Stimulated activated CD4-positive, alpha-beta T cell treated with anti-CD3 and anti-CD28 coated beads, TNF-alpha, amount 100 ng/mL, for 1 hour (primary cell): ENCODE measurements around the gene RNF20.
A peak's percentile ranks its signal among the peaks of the same experiment; 100 is the strongest.
"Not testable (repeated sequence)": the region's sequence is repeated elsewhere in the genome, so short reads cannot be mapped to it uniquely, and the experiment has no call there.

ENCODE experiments used
- DNase-seq, 3 donors: peaks; one replicate each; pipeline ENCODE4 v3.0.0-alpha.2; 2020; ENCODE audit warnings: low read depth in 3 of 3, low spot score in 1 of 3

Gene RNF20

GRCh38 chr9:101533334-101534204, at the start of gene RNF20:
RNF20 (plus strand) TSS chr9:101533853; CDS start chr9:101535424, 1,571 bp downstream.
- DNase-seq: peak; percentile 96 to 98 (median 97)

- no peak for DNase-seq
Observed at GRCh38 chr9:101484046-101484445, 49.6 kb upstream of the RNF20 start.

GRCh38 chr9:101485924-101486692, 47.5 kb upstream of the RNF20 start:
- DNase-seq: no peak

GRCh38 chr9:101486693-101487442, 46.8 kb upstream of the RNF20 start:
- no peak for DNase-seq

GRCh38 chr9:101487443-101487840, 46.2 kb upstream of the RNF20 start:
- no peak for DNase-seq

- no peak for DNase-seq
Observed at GRCh38 chr9:101495810-101496209, 37.8 kb upstream of the RNF20 start.

GRCh38 chr9:101498323-101498722, 35.3 kb upstream of the RNF20 start:
- DNase-seq: no peak

GRCh38 chr9:101504188-101504587, 29.5 kb upstream of the RNF20 start:
- DNase-seq: no peak

- DNase-seq: no peak
Observed at GRCh38 chr9:101508211-101508610, 25.4 kb upstream of the RNF20 start.

GRCh38 chr9:101509572-101509971, 24.1 kb upstream of the RNF20 start:
- no peak for DNase-seq

- no peak for DNase-seq
Observed at GRCh38 chr9:101510459-101510858, 23.2 kb upstream of the RNF20 start.

GRCh38 chr9:101511009-101511408, 22.6 kb upstream of the RNF20 start:
- no peak for DNase-seq

GRCh38 chr9:101512116-101512515, 21.5 kb upstream of the RNF20 start:
- no peak for DNase-seq

GRCh38 chr9:101513351-101513750, 20.3 kb upstream of the RNF20 start:
- no peak for DNase-seq

GRCh38 chr9:101514071-101514470, 19.6 kb upstream of the RNF20 start:
- no peak for DNase-seq

- no peak for DNase-seq
Observed at GRCh38 chr9:101516655-101517054, 17.0 kb upstream of the RNF20 start.

- not testable (repeated sequence) for DNase-seq
Observed at GRCh38 chr9:101518489-101518888, 15.2 kb upstream of the RNF20 start.

GRCh38 chr9:101524371-101524770, 9.3 kb upstream of the RNF20 start:
- DNase-seq: no peak

- no peak for DNase-seq
Observed at GRCh38 chr9:101527066-101527465, 6.6 kb upstream of the RNF20 start.

- no peak for DNase-seq
Observed at GRCh38 chr9:101528015-101528414, 5.6 kb upstream of the RNF20 start.

- peak; percentile 21 to 36 (median 25) for DNase-seq
Observed at GRCh38 chr9:101530076-101530711, 3.5 kb upstream of the RNF20 start.
